SK-N-SH (cell line): ENCODE data around the gene CLPSL2. TPM values are rescaled to one million over a fixed set of nuclear protein-coding genes. Genes with fewer than 3 reads are reported as not detected.

Experiments
- CTCF ChIA-PET: fragments of 300-600, 350-600 bp; formaldehyde crosslinking; extraction: SDS; loops from one replicate; lab custom pipeline; 2021; lab: Yijun Ruan, JAX
- POLR2A ChIA-PET: fragments of 350-600 bp; sonication (Branson Sonifier 250); formaldehyde crosslinking; extraction: SDS; loops from one replicate; lab custom pipeline; 2020; ENCODE audit warnings: antibody characterized with exemption, inconsistent platforms; lab: Yijun Ruan, JAX
- DNase-seq: peaks from one replicate; pipeline ENCODE4 v3.0.0; 2012
- H2AFZ ChIP-seq: fragments of 200-600 bp; sonication (generic); 2 replicates; pipeline ENCODE4 v1.8.1; 2016; ENCODE audit warnings: antibody characterized with exemption, mild to moderate bottlenecking, low read depth
- H3F3A ChIP-seq: fragments of 200-600 bp; sonication (generic); replicated peaks from 2 replicates; pipeline ENCODE3; 2016; ENCODE audit warnings: antibody characterized with exemption, mild to moderate bottlenecking; ENCODE audit not compliant: insufficient read depth
- H3K27ac ChIP-seq, 2 experiments: fragments of 200-500 bp in 1 of 2; fragments of 200-600 bp in 1 of 2; sonication (Bioruptor generic) in 1 of 2; sonication (generic), shearing (Covaris generic) in 1 of 2; 2 replicates each; pipeline versions ENCODE4 v1.5.1 to v1.6.1; 2014 to 2016; ENCODE audit warnings: low read depth in 2 of 2, inconsistent platforms in 1 of 2, low read length in 1 of 2, mild to moderate bottlenecking in 1 of 2, mixed read lengths in 1 of 2
- H3K27me3 ChIP-seq: fragments of 200-600 bp; sonication (generic), shearing (Covaris generic); 2 replicates; pipeline ENCODE4 v1.6.1; 2016; ENCODE audit warnings: mixed run types; ENCODE audit not compliant: insufficient read depth
- H3K36me3 ChIP-seq, 2 experiments: fragments of 200-500 bp in 1 of 2; fragments of 200-600 bp in 1 of 2; sonication (Bioruptor generic) in 1 of 2; sonication (generic) in 1 of 2; replicated peaks in 1 of 2; 2 replicates each; pipeline versions ENCODE3 to v1.5.1; 2014 to 2016; ENCODE audit warnings: low read length in 1 of 2, mild to moderate bottlenecking in 1 of 2; ENCODE audit not compliant: insufficient read depth in 2 of 2, control insufficient read depth in 1 of 2
- H3K4me1 ChIP-seq, 2 experiments: fragments of 200-500 bp in 1 of 2; fragments of 200-600 bp in 1 of 2; sonication (Bioruptor generic) in 1 of 2; sonication (generic), shearing (Covaris generic) in 1 of 2; 2 replicates each; pipeline versions ENCODE4 v1.5.1 to v1.6.1; 2014 to 2016; ENCODE audit warnings: low read depth in 1 of 2, low read length in 1 of 2, mixed run types in 1 of 2; ENCODE audit not compliant: insufficient read depth in 2 of 2, control insufficient read depth in 1 of 2
- H3K4me2 ChIP-seq: fragments of 200-600 bp; sonication (generic), shearing (Covaris generic); 2 replicates; pipeline ENCODE4 v1.6.1; 2017; ENCODE audit warnings: mixed run types
- H3K4me3 ChIP-seq, 2 experiments: fragments of 200-500 bp in 1 of 2; fragments of 200-600 bp in 1 of 2; sonication (Bioruptor generic) in 1 of 2; sonication (generic), shearing (Covaris generic) in 1 of 2; 2 replicates each; pipeline versions ENCODE4 v1.5.1 to v1.8.1; 2014 to 2016; ENCODE audit warnings: low read depth in 2 of 2, inconsistent platforms in 1 of 2, low read length in 1 of 2, mild to moderate bottlenecking in 1 of 2, mixed read lengths in 1 of 2, moderate library complexity in 1 of 2
- H3K79me2 ChIP-seq: fragments of 200-600 bp; sonication (generic); 2 replicates; pipeline ENCODE4 v1.8.1; 2017; ENCODE audit warnings: mild to moderate bottlenecking; ENCODE audit not compliant: insufficient read depth
- H3K9ac ChIP-seq: fragments of 200-600 bp; sonication (generic); 2 replicates; pipeline ENCODE4 v1.6.1; 2017; ENCODE audit warnings: mixed run types
- H3K9me2 ChIP-seq: fragments of 200-600 bp; sonication (generic); 2 replicates; pipeline ENCODE4 v1.6.1; 2017; ENCODE audit warnings: mixed run types
- H3K9me3 ChIP-seq: fragments of 200-600 bp; sonication (generic); 2 replicates; pipeline ENCODE4 v1.6.1; 2017; ENCODE audit warnings: mixed run types, mild to moderate bottlenecking, moderate library complexity
- H4K20me1 ChIP-seq: fragments of 200-600 bp; sonication (generic); 2 replicates; pipeline ENCODE4 v1.6.1; 2017; ENCODE audit warnings: mild to moderate bottlenecking, mixed run types; ENCODE audit not compliant: insufficient read depth
- CHD2 ChIP-seq: fragments of 150-350 bp; IDR thresholded peaks from 2 replicates; pipeline ENCODE4 v1.6.1; 2018; ENCODE audit warnings: low read length; ENCODE audit not compliant: partially characterized antibody
- CTCF ChIP-seq: fragments of 200-600 bp; sonication (generic); IDR thresholded peaks from 2 replicates; pipeline ENCODE4 v1.6.1; 2017; ENCODE audit warnings: antibody characterized with exemption, mild to moderate bottlenecking, moderate library complexity
- ELF1 ChIP-seq: IDR thresholded peaks from 2 replicates; pipeline ENCODE4 v1.4.0; 2012
- EZH2phosphoT487 ChIP-seq: fragments of 200-600 bp; sonication (generic); IDR thresholded peaks from 2 replicates; pipeline ENCODE4 v1.6.1; 2017; ENCODE audit warnings: low read depth, mixed run types, mild to moderate bottlenecking, antibody characterized with exemption, moderate library complexity, borderline replicate concordance
- FOSL2 ChIP-seq: IDR thresholded peaks from 2 replicates; pipeline ENCODE4 v1.4.0; 2012; ENCODE audit warnings: low read depth, mild to moderate bottlenecking, moderate library complexity, borderline replicate concordance
- JUND ChIP-seq: IDR thresholded peaks from 2 replicates; pipeline ENCODE4 v1.4.0; 2012
- NFIC ChIP-seq: IDR thresholded peaks from 2 replicates; pipeline ENCODE4 v1.4.0; 2012; ENCODE audit warnings: borderline replicate concordance
- NRF1 ChIP-seq: IDR thresholded peaks from 2 replicates; pipeline ENCODE4 v1.6.1; 2012; ENCODE audit warnings: low read depth, mild to moderate bottlenecking, low read length
- POLR2AphosphoS5 ChIP-seq: IDR thresholded peaks from 2 replicates; pipeline ENCODE4 v1.6.1; 2012; ENCODE audit warnings: low read depth, low read length
- RCOR1 ChIP-seq: fragments of 150-350 bp; IDR thresholded peaks from 2 replicates; pipeline ENCODE4 v1.6.1; 2017; ENCODE audit warnings: antibody characterized with exemption, low read length
- REST ChIP-seq: IDR thresholded peaks from 2 replicates; pipeline ENCODE4 v1.6.1; 2012; ENCODE audit warnings: mild to moderate bottlenecking, low read depth, low read length, moderate library complexity
- RFX5 ChIP-seq: IDR thresholded peaks from 2 replicates; pipeline ENCODE4 v1.6.1; 2012; ENCODE audit warnings: mild to moderate bottlenecking, improper control_type of control experiment, low read length
- SMC3 ChIP-seq: IDR thresholded peaks from 2 replicates; pipeline ENCODE4 v1.6.1; 2012; ENCODE audit warnings: low read depth, low read length, improper control_type of control experiment
- TAF1 ChIP-seq: IDR thresholded peaks from 2 replicates; pipeline ENCODE4 v1.6.1; 2012; ENCODE audit warnings: low read depth, mild to moderate bottlenecking, low read length, moderate library complexity, borderline replicate concordance
- TCF12 ChIP-seq: IDR thresholded peaks from 2 replicates; pipeline ENCODE4 v1.4.0; 2012
- TEAD4 ChIP-seq: IDR thresholded peaks from 2 replicates; pipeline ENCODE4 v1.4.0; 2012; ENCODE audit warnings: mild to moderate bottlenecking, borderline replicate concordance; ENCODE audit not compliant: insufficient read depth
- USF1 ChIP-seq: IDR thresholded peaks from 2 replicates; pipeline ENCODE4 v1.4.0; 2012; ENCODE audit warnings: low read depth, borderline replicate concordance
- USF2 ChIP-seq: fragments of 150-350 bp; IDR thresholded peaks from 2 replicates; pipeline ENCODE4 v1.6.1; 2017; ENCODE audit warnings: antibody characterized with exemption, low read length, low read depth, borderline replicate concordance
- YY1 ChIP-seq: IDR thresholded peaks from 2 replicates; pipeline ENCODE4 v1.4.0; 2012; ENCODE audit warnings: low read depth, mild to moderate bottlenecking
- WGBS: methylation state at CpG from one replicate; pipeline ENCODE4 v1.1.6; 2017; ENCODE audit warnings: low lambda C conversion rate; 5-methylcytosine and 5-hydroxymethylcytosine counted together
- polyA plus RNA-seq, 3 experiments: library from polyadenylated mRNA; depleted of rRNA; stranded (reverse); fragments of >200 nt; gene quantifications; 2 replicates each; pipeline ENCODE4 v1.2.3, GENCODE V29; 2012
- TF ChIP-seq, protein P1 (sequence below): IDR thresholded peaks from 2 replicates; pipeline ENCODE4 v1.4.0; 2012; ENCODE audit warnings: low read depth, borderline replicate concordance

The CLPSL2 gene
- polyA plus RNA-seq, 1 of the 3 experiments (the other 2 are of a cell fraction): not detected

DNA sequence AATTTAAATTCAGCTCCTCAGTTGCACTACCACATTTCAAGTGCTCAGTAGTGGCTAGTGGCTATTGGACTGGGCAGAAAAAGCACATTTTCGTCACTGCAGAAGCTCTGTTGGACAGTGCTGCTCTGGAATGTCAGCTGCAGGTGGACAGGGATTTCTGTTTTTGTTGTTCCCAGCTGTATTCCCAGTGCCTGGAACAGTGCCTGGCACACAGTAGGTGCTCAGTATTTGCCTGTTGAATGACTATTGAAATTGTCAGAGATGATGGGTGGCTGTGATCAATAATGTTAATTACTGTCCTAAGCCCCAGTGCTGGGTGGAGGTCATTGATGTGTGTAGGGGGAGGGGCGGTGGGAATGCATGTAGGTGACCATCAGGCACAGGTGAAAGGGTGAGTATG, 9.9 kb downstream of the CLPSL2 start:
- Histone ChIP-seq H3K4me1 (peaks cover 0 to 2% of the 10 kb centered on the region in 2 experiments; a peak in 1 of 4 replicates), H4K20me1 (no peaks in the 10 kb centered on the region), H3F3A (no peaks in the 10 kb centered on the region), H3K9me3 (no peaks in the 10 kb centered on the region), H3K27me3 (peaks cover 44% of the 10 kb centered on the region), H3K27ac (no peak overlapping the region), H3K9me2 (no peaks in the 10 kb centered on the region), H3K4me3 (no peak overlapping the region), H3K4me2 (no peak overlapping the region), H2AFZ (no peak overlapping the region), H3K9ac (no peak overlapping the region), H3K79me2 (no peaks in the 10 kb centered on the region), H3K36me3 (no peaks in the 10 kb centered on the region)
- WGBS: 30% methylated on average over 2 of the region's 2 CpGs
- ChIA-PET CTCF (interaction anchor here (0.9 kb wide), 1 partner anchor 18 kb away, joined by 3 read pairs; no protein-coding TSS in a partner anchor), POLR2A (interaction anchor here (0.6 kb wide), 1 partner anchor 12 kb away, joined by 3 read pairs; no protein-coding TSS in a partner anchor)
- no peak for TF ChIP-seq TEAD4
- no peak for TF ChIP-seq CHD2
- no peak for TF ChIP-seq JUND
- TF ChIP-seq TCF12: no peak
- no peak for TF ChIP-seq REST
- TF ChIP-seq TAF1: no peak
- no peak for TF ChIP-seq RFX5
- no peak for TF ChIP-seq RCOR1
- no peak for TF ChIP-seq POLR2AphosphoS5
- TF ChIP-seq NFIC: no peak
- no peak for TF ChIP-seq USF1
- TF ChIP-seq YY1: no peak
- TF ChIP-seq FOSL2: no peak
- no peak for TF ChIP-seq SMC3
- no peak for TF ChIP-seq USF2
- no peak for TF ChIP-seq ELF1
- no peak for TF ChIP-seq CTCF
- no peak for TF ChIP-seq EZH2phosphoT487
- TF ChIP-seq NRF1: no peak
- TF ChIP-seq, protein P1, sequence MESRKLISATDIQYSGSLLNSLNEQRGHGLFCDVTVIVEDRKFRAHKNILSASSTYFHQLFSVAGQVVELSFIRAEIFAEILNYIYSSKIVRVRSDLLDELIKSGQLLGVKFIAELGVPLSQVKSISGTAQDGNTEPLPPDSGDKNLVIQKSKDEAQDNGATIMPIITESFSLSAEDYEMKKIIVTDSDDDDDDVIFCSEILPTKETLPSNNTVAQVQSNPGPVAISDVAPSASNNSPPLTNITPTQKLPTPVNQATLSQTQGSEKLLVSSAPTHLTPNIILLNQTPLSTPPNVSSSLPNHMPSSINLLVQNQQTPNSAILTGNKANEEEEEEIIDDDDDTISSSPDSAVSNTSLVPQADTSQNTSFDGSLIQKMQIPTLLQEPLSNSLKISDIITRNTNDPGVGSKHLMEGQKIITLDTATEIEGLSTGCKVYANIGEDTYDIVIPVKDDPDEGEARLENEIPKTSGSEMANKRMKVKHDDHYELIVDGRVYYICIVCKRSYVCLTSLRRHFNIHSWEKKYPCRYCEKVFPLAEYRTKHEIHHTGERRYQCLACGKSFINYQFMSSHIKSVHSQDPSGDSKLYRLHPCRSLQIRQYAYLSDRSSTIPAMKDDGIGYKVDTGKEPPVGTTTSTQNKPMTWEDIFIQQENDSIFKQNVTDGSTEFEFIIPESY: no peak
- DNase-seq: no peak
